ENCODE measurements around the gene PRM3.

PRM3 gene

DNA sequence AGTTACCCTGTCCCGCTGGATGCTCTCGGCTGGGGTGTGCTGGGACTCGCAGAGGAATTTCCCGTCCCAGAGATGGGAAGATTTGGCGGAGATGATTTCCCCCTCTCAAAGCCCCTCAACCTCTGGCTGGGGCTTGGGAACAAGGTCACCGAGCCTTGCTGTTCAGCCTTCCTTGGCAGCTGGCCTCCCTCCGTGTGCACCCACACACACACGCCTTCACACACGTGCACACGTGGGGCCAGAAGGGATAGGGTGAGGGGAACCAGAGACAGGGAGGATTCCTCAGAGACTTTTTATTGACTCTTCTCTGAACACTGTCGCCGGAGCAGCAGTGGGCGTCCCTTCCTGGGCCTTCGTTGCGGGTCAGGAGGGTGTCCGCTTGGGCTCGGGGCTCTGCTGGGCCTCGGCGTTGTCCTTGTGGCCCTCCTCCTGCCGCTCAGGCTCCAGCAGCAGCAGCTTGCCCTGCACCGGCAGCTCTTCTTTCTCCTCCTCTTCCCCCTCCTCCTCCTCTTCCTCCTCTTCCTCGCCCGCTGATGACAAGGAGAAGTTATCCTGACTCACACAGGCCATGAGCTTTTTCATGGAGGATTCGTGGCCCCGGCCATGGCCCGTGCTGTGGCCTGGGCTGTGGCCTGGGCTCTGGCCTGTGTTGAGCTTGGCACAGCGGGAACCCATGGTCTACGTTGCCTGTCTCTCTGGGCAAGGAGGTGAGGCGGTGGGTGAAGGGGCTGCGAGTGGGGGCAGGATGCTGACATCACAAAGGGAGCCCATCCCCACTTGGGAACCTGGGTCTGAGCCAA is at the start of gene PRM3:
TSS of gene PRM3 (minus strand) at position 709 of the 800 bp plus-strand sequence. CDS start at position 675, 34 bp downstream.
- in situ Hi-C loops (cut with MboI; ENCODE audit: low sequenced_read_pairs) = no loop called here

DNA sequence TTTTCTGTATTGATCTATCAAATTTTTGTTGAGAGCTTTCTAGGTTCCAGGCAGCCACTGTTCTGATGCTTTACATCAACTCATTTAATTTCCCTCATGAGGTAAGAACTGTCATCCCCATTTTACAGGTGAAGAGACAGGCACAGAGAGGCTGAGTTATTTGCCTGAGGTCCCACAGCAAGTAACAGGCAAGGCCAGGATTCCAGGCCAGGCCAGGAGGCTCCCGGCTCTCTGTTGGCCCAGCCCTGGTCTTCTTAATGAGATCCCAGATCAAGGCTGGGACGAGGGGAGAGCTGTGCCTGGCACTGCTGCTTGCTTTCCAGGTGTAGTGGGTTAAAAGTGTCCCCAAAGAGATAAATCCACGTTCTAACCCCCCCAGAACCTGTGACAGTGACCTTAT is 49.4 kb upstream of the PRM3 start:
- in situ Hi-C loops (cut with MboI; ENCODE audit: low sequenced_read_pairs) = no loop called here

DNA sequence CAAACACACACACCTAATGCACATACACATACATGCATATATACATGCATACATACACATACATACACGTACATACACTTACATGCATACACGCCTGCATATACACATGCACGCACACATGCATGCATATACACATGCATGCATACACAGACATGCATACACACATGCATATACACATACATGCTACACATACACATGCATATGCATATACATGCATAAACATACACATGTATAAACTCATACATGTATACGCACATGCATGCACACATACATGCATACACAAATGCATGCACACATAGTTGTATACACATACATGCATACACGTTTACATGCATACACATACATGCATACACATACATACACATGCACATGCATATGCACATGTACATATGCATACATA is 48.2 kb upstream of the PRM3 start:
- in situ Hi-C loops (cut with MboI; ENCODE audit: low sequenced_read_pairs) = no loop called here

DNA sequence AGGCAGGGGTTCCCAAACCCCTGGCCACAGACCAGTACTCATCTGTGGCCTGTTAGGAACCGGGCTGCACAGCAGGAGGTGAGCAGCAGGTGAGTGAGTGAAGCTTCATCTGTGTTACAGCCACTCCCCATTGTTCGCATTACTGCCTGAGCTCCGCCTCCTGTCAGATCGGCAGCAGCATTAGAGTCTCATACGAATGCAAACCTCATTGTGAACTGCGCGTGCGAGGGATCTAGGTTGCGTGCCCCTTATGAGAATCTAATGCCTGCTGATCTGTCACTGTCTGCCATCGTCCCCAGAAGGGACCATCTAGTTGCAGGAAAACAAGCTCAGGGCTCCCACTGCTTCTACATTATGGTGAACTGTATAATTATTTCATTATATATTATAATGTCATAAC is 46.7 kb upstream of the PRM3 start:
- in situ Hi-C loops (cut with MboI; ENCODE audit: low sequenced_read_pairs) = no loop called here

- in situ Hi-C loops (cut with MboI; ENCODE audit: low sequenced_read_pairs) = no loop called here
Observed at GRCh38 chr16:11319529-11320146, 46.2 kb upstream of the PRM3 start.

- in situ Hi-C loops (cut with MboI; ENCODE audit: low sequenced_read_pairs) = no loop called here
Observed at GRCh38 chr16:11318817-11319216, 45.4 kb upstream of the PRM3 start.

DNA sequence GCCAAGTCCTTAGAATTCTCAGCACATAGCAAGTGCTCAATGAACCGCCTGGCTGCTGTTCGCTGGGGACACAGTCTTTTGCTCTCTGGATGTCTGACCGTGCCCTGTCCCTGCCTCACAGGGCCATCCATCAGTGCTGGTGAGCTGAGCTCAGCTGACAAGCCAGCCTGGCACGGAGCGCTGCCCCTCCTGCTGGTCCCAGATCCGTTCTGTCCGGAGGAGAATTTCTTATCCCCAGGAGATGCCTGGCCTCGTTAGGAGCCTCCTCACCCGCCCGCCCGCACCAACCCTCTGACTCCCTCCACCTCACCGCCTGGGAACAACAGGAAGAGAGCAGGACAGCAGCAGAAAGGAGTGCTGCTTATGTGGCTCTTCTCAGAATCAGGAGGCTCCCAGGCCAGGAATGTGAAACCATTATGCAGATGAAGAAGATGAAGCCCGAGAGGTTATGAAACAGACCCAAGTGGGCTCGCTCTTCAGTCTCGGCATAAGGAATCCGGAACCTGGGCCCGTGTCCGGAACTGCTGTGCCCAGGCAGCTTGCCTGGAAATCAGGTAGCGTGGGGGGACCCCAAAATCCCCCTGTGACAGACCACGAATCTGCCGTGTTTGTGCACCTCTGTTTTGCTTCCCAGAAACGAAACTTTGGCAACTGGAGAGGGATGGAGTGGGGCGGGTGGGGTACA is 43.0 kb upstream of the PRM3 start:
- in situ Hi-C loops (cut with MboI; ENCODE audit: low sequenced_read_pairs) = no loop called here

GRCh38 chr16:11315510-11315909 is 42.1 kb upstream of the PRM3 start:
- in situ Hi-C loops (cut with MboI; ENCODE audit: low sequenced_read_pairs) = no loop called here

GRCh38 chr16:11314309-11314894 is 41.0 kb upstream of the PRM3 start:
- in situ Hi-C loops (cut with MboI; ENCODE audit: low sequenced_read_pairs) = no loop called here

GRCh38 chr16:11313493-11314308 is 40.3 kb upstream of the PRM3 start:
- in situ Hi-C loops (cut with MboI; ENCODE audit: low sequenced_read_pairs) = no loop called here

GRCh38 chr16:11312718-11313492 is 39.5 kb upstream of the PRM3 start:
- in situ Hi-C loops (cut with MboI; ENCODE audit: low sequenced_read_pairs) = no loop called here

- in situ Hi-C loops (cut with MboI; ENCODE audit: low sequenced_read_pairs) = no loop called here
Observed at GRCh38 chr16:11310997-11311561, 37.6 kb upstream of the PRM3 start.

DNA sequence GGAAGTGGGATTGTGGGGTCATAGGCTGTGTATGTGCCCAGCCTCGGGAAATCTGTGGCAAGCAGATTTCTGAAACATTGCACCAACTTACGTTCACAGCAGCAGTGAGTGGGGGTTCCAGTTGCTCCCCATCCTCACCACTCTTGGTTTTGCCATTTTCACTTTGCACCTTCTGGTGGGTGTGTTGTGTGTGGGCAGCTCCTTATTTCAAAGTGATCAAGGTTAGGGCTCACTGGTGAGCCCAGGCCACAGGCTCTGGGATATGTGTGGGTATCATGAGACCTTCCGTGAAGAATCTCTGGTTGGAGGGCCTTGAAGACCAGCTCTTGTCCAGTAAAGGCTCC is 37.2 kb upstream of the PRM3 start:
- in situ Hi-C loops (cut with MboI; ENCODE audit: low sequenced_read_pairs) = no loop called here

GRCh38 chr16:11309895-11310633 is 36.6 kb upstream of the PRM3 start:
- in situ Hi-C loops (cut with MboI; ENCODE audit: low sequenced_read_pairs) = no loop called here

DNA sequence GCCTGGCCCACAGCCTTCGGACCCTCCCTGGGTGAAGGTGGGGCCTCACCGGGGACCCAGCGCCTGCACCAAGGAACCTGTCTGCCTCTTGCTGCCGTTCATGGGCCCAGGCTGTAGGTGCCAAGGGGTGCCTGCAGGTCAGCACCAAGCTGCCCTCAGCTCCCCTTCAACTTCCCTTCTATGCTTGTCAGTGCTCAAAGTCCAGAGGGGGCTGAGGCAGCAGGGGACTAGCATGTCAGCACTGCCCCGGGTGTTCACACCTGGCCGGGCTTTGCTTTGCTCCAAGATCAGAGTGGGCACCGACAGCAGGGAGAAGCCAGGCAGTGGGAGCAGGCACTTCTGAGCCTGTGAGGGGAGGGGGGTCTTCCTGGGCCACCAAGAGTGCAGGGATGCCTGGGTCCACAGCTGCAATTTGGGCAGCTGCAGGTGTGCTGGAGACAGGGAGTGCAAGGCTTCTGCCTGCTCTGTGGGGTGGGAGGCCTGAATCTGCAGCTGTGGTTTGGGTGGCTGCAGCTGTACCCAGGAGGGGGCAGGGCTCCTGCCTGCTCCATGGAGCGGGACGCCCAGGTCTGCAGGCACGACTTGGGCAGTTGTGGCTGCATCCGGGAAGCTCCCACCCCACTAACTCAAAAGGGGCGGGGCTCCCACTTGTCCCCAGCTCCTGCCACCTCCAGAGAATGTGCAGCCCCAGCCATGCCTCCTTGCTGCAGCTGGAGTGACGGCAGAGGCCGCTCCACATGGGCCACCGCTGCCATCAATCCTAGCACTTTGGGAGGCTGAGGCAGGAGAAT is 35.3 kb upstream of the PRM3 start:
- in situ Hi-C loops (cut with MboI; ENCODE audit: low sequenced_read_pairs) = no loop called here

DNA sequence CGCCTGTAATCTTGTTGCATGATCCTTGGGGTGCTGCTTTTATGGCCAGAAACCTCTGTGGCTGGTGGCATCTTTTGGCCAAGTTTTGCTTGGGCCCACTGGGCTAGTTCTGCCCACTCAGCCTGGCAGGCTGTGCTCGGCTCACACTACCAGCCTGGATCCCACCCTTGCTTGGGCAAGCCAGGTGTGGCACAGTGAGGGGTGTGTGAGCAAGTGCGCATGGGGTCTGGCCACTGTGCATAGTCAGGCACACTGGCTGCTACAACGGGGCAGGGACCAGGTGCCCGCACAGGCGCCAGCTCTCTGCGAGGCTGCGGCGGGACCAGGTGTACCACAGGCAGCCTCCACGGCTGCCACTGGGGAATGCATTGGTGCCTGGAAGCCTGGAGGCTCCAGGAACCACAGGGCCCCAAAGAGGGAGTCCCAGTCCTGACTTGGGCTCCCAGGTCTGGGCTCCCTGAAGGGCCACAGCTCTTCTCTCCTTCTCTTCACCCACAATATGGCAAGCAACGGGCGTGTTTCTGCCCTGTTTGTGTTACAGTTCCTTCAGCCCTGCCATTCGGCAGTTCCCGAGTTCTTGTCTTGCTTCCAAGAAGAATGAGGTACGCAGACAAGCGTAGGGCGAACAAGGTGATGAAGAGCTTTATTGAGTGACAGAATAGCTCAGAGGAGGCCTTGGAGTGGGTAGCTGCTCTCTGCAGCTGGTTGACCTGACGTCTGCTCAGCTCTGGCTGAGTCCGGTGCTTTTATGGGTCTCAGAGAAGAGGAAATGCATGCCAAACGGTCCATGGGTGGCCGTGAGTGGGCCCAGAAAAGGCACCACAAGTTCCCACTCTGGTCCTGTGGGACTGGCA is 34.4 kb upstream of the PRM3 start:
- in situ Hi-C loops (cut with MboI; ENCODE audit: low sequenced_read_pairs) = no loop called here

- in situ Hi-C loops (cut with MboI; ENCODE audit: low sequenced_read_pairs) = no loop called here
Observed at GRCh38 chr16:11306997-11307638, 33.7 kb upstream of the PRM3 start.
